HEK293T (cell line): ENCODE results near the gene METTL26.

Source experiments
- CTCF ChIA-PET: fragments of 350-600 bp; formaldehyde crosslinking; extraction: SDS; loops from one replicate; lab custom pipeline; 2021; ENCODE audit warnings: antibody characterized with exemption, inconsistent platforms; lab: Yijun Ruan, JAX
- POLR2A ChIA-PET: fragments of 350-600 bp; formaldehyde crosslinking; extraction: SDS; loops from one replicate; lab custom pipeline; 2020; ENCODE audit warnings: antibody characterized with exemption, inconsistent platforms; lab: Yijun Ruan, JAX
- DNase-seq: peaks from one replicate; pipeline ENCODE4 v3.0.0; 2012; ENCODE audit warnings: mixed read lengths; ENCODE audit errors: extremely low spot score
- ARNT ChIP-seq: fragments of 450-650 bp; IDR thresholded peaks from 2 replicates; pipeline ENCODE4 v1.6.1; 2017; ENCODE audit warnings: mild to moderate bottlenecking
- BHLHE40 ChIP-seq: fragments of 450-650 bp; IDR thresholded peaks from 2 replicates; pipeline ENCODE4 v1.6.1; 2016; ENCODE audit warnings: mild to moderate bottlenecking, moderate library complexity, borderline replicate concordance
- CTBP1 ChIP-seq: fragments of 450-650 bp; IDR thresholded peaks from 2 replicates; pipeline ENCODE4 v1.6.1; 2016; ENCODE audit warnings: borderline replicate concordance
- ELF4 ChIP-seq: fragments of 450-650 bp; IDR thresholded peaks from 2 replicates; pipeline ENCODE4 v1.6.1; 2017; ENCODE audit warnings: antibody characterized with exemption
- FOXA1 ChIP-seq: fragments of 450-650 bp; IDR thresholded peaks from 2 replicates; pipeline ENCODE4 v1.6.1; 2016; ENCODE audit warnings: mild to moderate bottlenecking
- FOXK2 ChIP-seq: fragments of 450-650 bp; IDR thresholded peaks from 2 replicates; pipeline ENCODE4 v1.6.1; 2016; ENCODE audit warnings: mild to moderate bottlenecking
- FOXM1 ChIP-seq: fragments of 450-650 bp; IDR thresholded peaks from 2 replicates; pipeline ENCODE4 v1.6.1; 2017; ENCODE audit warnings: mild to moderate bottlenecking, borderline replicate concordance
- HDGF ChIP-seq: fragments of 450-650 bp; IDR thresholded peaks from 2 replicates; pipeline ENCODE4 v1.6.1; 2017; ENCODE audit warnings: antibody characterized with exemption, borderline replicate concordance
- L3MBTL2 ChIP-seq: fragments of 450-650 bp; conservative IDR thresholded peaks from 2 replicates; pipeline ENCODE4 v1.6.1; 2016; ENCODE audit warnings: mild to moderate bottlenecking
- LEF1 ChIP-seq: fragments of 450-650 bp; IDR thresholded peaks from 2 replicates; pipeline ENCODE4 v1.6.1; 2017; ENCODE audit warnings: mild to moderate bottlenecking, borderline replicate concordance
- NFRKB ChIP-seq: fragments of 450-650 bp; IDR thresholded peaks from 2 replicates; pipeline ENCODE4 v1.6.1; 2016; ENCODE audit warnings: mild to moderate bottlenecking, moderate library complexity
- SP1 ChIP-seq: fragments of 450-650 bp; IDR thresholded peaks from 2 replicates; pipeline ENCODE4 v1.6.1; 2017
- SUZ12 ChIP-seq: fragments of 450-650 bp; IDR thresholded peaks from 2 replicates; pipeline ENCODE4 v1.6.1; 2016; ENCODE audit warnings: mild to moderate bottlenecking
- TARDBP ChIP-seq: fragments of 450-650 bp; IDR thresholded peaks from 2 replicates; pipeline ENCODE4 v1.6.1; 2016
- ZNF384 ChIP-seq: fragments of 450-650 bp; IDR thresholded peaks from 2 replicates; pipeline ENCODE4 v1.6.1; 2016

The METTL26 gene

DNA sequence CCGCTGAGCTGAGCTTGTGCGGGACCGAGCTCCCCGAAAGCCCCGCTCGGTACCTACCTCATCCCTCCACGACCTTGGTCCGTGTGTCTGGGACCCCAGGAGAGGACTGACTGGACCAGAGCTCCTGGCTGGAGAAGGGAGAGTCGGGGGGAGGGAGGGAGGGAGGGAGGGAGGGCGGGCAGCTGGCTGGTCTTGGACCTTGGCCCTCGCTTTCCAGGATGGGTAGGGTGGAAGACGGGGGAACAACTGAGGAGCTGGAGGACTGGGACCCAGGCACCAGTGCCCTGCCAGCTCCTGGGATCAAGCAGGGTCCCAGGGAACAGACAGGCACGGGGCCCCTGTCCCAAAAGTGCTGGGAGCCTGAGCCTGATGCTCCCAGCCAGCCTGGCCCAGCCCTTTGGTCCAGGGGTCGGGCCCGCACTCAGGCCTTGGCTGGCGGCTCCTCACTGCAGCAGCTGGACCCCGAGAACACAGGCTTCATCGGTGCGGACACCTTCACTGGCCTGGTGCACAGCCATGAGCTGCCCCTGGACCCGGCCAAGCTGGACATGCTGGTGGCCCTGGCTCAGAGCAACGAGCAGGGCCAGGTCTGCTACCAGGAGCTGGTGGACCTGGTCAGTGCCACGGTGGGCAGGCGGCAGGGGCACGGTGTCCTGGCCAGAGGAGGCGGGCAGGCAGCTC lies 39.9 kb upstream of the METTL26 start:
- ChIA-PET CTCF (interaction anchor here (1.2 kb wide), 1 partner anchor 28 kb away, joined by 4 read pairs; the partner anchor contains the start of gene WDR90), POLR2A (interaction anchor here (2.2 kb wide), 1 partner anchor 17 kb away, joined by 6 read pairs; no protein-coding TSS in a partner anchor)
- TF ChIP-seq NFRKB: no peak
- no peak for TF ChIP-seq L3MBTL2
- no peak for TF ChIP-seq CTBP1
- no peak for TF ChIP-seq SP1
- no peak for TF ChIP-seq BHLHE40
- no peak for TF ChIP-seq SUZ12
- no peak for TF ChIP-seq ELF4
- no peak for DNase-seq

DNA sequence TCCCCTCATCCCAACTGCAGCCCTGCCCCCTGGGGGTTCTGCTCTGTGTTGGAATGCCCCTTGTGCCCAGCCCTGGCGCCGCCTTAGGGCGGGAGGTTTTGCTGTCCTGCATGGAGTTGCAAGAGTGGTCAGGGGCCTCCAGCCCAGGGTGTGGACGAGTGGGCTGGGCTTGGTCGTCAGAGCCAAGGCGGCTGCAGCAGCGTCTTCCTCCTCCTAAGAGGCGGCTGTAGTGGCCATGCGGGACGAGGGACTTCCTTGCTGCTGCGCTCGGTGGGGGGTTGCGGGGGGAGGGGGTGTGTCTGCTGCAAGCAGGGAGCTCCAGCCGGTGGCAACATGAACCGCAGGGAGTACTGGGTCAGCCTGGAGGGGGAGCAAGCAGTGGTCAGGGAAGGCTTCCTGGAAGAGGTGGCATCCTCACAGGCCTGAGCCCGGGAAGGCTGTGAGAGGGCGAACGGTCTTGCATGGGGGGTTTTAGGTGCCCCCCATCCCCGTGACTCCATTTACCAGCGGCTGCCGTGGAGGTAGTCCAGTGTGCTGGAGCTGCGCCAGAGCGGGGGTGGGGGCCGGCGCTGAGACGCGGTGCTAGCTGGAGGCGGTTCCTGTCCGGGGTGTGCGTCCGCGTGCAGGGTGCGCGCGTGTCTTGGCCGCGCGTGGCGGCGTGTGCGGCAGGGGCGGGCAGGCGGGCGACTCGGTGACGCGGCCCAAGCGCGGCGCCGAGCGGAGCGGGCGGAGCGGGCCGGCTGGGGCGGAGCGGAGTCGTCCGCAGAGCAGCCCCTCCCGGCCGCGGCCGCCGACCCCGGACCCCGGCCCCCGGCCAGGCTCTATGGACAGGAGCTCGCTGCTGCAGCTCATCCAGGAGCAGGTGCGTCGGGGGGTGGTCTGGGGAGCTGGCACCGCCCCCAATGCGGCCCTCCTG lies 39.1 kb upstream of the METTL26 start, which contains the start of gene RHBDL1:
Gene RHBDL1 (plus strand): TSS at position 704 of the 916 bp plus-strand sequence. CDS start 120 bp downstream, at position 824.
- ChIA-PET CTCF (interaction anchor here (1.2 kb wide), 1 partner anchor 27 kb away, joined by 4 read pairs; the partner anchor contains the start of gene WDR90), POLR2A (interaction anchor here (0.6 to 2.2 kb wide), 2 partner anchors 9 to 16 kb away, joined by 3 to 6 read pairs; partner anchors contain the start of gene JMJD8)
- peak; percentile 40 for DNase-seq
- TF ChIP-seq TARDBP (no peak), FOXA1 (no peak), FOXM1 (no peak), ELF4 (no peak), SP1 (no peak), NFRKB (no peak), ZNF384 (no peak), ARNT (no peak)

DNA sequence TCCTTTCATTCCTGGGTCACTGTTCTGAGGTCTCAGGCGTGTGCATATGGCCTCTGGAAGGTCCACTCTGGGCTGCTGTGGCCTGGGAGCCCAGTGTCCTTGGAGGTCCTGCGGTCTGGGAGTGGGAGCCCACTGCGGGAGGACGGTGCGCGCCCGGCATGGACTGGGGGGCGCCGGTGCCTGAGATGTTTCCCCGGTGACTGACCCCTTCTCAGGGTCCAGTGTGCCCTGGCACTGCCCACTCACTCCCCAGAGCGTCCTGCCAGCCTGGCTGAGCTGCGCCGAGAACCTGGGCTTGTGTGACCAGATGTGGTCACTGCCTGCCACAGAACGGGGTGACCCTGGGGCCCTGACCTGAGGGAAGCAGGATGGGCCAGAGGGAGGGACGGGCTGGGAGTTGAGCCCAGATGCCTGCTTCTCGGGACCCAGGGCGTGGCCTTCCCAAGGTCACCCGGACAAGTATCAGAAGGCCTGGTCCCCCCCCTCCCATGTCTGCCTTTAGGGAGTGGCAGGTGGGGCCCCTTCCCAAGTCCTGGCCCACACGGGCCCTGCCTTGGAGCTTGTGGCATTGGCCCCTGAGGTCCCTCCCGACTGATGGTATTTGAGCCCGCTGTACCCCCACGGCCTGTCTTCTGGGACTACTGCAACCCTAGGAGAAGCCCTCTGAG lies 38.2 kb upstream of the METTL26 start:
- DNase-seq: no peak
- no peak for TF ChIP-seq ELF4
- no peak for TF ChIP-seq FOXK2
- TF ChIP-seq LEF1: no peak
- TF ChIP-seq NFRKB: no peak
- no peak for TF ChIP-seq BHLHE40
- no peak for TF ChIP-seq FOXA1
- no peak for TF ChIP-seq SUZ12
- no peak for TF ChIP-seq ZNF384
- TF ChIP-seq L3MBTL2: no peak
- TF ChIP-seq HDGF: no peak
- CTCF ChIA-PET: no interaction called here
- POLR2A ChIA-PET: interaction anchor here (0.6 to 2.2 kb wide), 2 partner anchors 10 to 15 kb away, joined by 3 to 6 read pairs; partner anchors contain the start of gene JMJD8

DNA sequence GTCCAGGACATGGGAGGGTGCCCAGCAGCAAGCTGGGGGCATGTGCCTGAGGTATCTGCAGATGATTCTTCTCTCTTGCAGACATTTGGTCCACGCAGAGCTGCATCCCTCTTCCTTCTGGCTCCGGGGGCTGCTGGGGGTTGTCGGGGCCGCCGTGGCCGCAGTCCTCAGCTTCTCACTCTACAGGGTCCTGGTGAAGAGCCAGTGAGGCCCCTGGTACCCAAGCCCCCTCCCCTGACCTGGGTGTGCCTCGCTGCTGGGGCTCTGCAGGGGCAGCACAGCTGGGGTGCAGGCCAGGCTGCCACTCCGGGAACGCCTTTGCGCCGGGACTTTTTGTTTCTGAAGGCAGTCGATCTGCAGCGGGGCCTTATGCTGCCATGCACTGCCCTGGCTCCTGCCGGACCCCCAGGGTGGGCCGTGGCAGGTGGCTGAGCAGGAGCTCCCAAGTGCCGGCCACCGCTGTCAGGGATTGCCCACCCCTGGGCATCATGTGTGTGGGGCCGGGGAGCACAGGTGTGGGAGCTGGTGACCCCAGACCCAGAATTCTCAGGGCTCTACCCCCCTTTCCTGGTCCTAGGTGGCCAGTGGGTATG lies 37.4 kb upstream of the METTL26 start:
- TF ChIP-seq CTBP1: no peak
- no peak for DNase-seq
- POLR2A ChIA-PET: interaction anchor here (0.6 to 2.1 kb wide), 5 partner anchors 8 to 289 kb away, joined by 3 to 9 read pairs (median 3); partner anchors contain the start of gene STUB1
- CTCF ChIA-PET: no interaction called here

DNA sequence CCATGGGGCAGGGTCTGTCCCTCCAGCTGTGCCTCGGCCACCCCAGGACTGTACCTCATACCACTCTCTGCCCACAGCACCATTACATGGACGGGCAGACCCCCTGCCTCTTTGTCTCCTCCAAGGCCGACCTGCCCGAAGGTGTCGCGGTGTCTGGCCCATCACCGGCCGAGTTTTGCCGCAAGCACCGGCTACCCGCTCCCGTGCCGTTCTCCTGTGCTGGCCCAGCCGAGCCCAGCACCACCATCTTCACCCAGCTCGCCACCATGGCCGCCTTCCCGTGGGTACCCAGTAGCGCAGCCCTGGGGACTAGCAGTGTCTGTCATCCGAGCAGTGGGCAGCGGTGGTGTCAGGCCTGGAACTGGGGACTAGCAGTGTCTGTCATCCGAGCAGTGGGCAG lies 36.7 kb upstream of the METTL26 start:
- POLR2A ChIA-PET: interaction anchor here (0.6 to 2.1 kb wide), 5 partner anchors 8 to 289 kb away, joined by 3 to 9 read pairs (median 3); partner anchors contain the start of gene STUB1
- CTCF ChIA-PET: no interaction called here
- TF ChIP-seq FOXM1: no peak
- TF ChIP-seq CTBP1: no peak
- no peak for TF ChIP-seq ELF4
- TF ChIP-seq NFRKB: no peak
- TF ChIP-seq TARDBP: no peak
- TF ChIP-seq FOXA1: no peak
- no peak for DNase-seq

DNA sequence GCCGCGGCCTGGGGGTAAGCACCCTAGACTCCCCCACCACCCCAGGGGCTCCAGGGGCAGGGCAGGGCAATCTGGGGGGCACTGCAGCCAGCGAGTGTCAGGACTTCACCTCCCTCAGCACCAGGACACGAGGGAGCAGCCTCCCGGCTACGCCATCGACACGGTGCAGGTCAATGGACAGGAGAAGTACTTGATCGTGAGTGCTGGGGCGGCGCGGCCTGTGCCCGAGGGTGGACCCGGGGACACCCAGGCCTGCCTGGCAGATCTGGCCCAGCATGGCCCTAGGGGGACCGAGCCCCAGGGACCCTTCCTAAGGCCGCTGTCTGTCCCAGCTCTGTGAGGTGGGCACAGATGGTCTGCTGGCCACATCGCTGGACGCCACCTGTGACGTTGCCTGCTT lies 36.3 kb upstream of the METTL26 start:
- ChIA-PET CTCF (no interaction called here), POLR2A (interaction anchor here (2.1 kb wide), 1 partner anchor 9 kb away, joined by 9 read pairs; the partner anchor contains the start of gene STUB1)
- TF ChIP-seq HDGF: no peak
- TF ChIP-seq FOXM1: no peak
- TF ChIP-seq ELF4: no peak
- TF ChIP-seq FOXA1: no peak
- no peak for TF ChIP-seq ARNT
- TF ChIP-seq BHLHE40: no peak
- no peak for TF ChIP-seq SUZ12
- TF ChIP-seq LEF1: no peak
- no peak for DNase-seq
